MV-4-11 (cell line): ENCODE data around the gene CLSTN1.
A peak's percentile ranks its signal among the peaks of the same experiment; 100 is the strongest.

Source experiments
- DNase-seq: peaks from one replicate; lab custom pipeline; 2025; lab: John Stamatoyannopoulos, UW

CLSTN1 gene

GRCh38 chr1:9730096-9730901, 93.5 kb downstream of the CLSTN1 start:
- peak; percentile 92 for DNase-seq

- DNase-seq, result no peak
These were observed 94.2 kb downstream of the CLSTN1 start for GRCh38 chr1:9729523-9729922.

- DNase-seq, result peak; percentile 69
These were observed 95.1 kb downstream of the CLSTN1 start for GRCh38 chr1:9728451-9729295.

- DNase-seq, result no peak
These were observed 96.7 kb downstream of the CLSTN1 start for GRCh38 chr1:9726905-9727595.

GRCh38 chr1:9726406-9726805, 97.4 kb downstream of the CLSTN1 start:
- no peak for DNase-seq

GRCh38 chr1:9724706-9725476, 98.9 kb downstream of the CLSTN1 start:
- peak; percentile 51 for DNase-seq

- DNase-seq, result no peak
These were observed 99.8 kb downstream of the CLSTN1 start for GRCh38 chr1:9723926-9724325.

- no peak for DNase-seq
These were observed 100.5 kb downstream of the CLSTN1 start for GRCh38 chr1:9723068-9723805.

- no peak for DNase-seq
These were observed 101.4 kb downstream of the CLSTN1 start for GRCh38 chr1:9722378-9722749.

GRCh38 chr1:9721606-9722377, 102.0 kb downstream of the CLSTN1 start:
- DNase-seq, result no peak

- no peak for DNase-seq
These were observed 102.8 kb downstream of the CLSTN1 start for GRCh38 chr1:9720785-9721605.

GRCh38 chr1:9719978-9720722, 103.6 kb downstream of the CLSTN1 start:
- DNase-seq, result no peak

GRCh38 chr1:9718006-9718680, 105.6 kb downstream of the CLSTN1 start:
- DNase-seq, result no peak

- peak; percentile 91 for DNase-seq
These were observed 106.4 kb downstream of the CLSTN1 start for GRCh38 chr1:9717193-9718005.

- no peak for DNase-seq
These were observed 107.2 kb downstream of the CLSTN1 start for GRCh38 chr1:9716404-9717192.

GRCh38 chr1:9715536-9716226, 108.1 kb downstream of the CLSTN1 start:
- no peak for DNase-seq
